B cell (primary cell): ENCODE measurements around the gene FER.

Source experiments
- EZH2 ChIP-seq: IDR thresholded peaks from 2 replicates; pipeline ENCODE4 v1.6.1; 2012; ENCODE audit warnings: borderline replicate concordance, low read depth, mild to moderate bottlenecking, moderate library complexity, low read length; ENCODE audit not compliant: insufficient read depth, poor library complexity, severe bottlenecking
- TF ChIP-seq, protein P1 (sequence below): fragments of 200-600 bp; IDR thresholded peaks from one replicate; pipeline ENCODE4 v1.8.0; 2022; ENCODE audit warnings: antibody characterized with exemption, mild to moderate bottlenecking

DNA sequence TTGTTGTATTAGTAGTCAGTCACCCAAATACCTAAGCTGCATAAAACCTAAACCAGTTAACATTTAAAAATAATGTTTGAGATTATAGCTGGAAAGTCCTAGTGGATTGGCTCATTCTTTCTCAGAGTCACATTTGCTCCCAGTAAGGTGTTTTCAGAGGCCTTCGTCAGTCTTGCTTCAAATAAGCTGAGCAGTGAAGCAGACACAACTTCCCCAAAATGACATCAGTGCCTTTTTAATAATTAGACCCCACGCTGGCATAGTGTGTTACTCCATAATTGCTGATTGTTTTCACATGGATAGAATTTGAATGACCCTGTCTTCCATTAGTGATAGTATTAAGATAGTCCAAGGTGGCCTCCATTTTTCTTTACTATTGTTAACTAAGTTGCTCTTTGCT, 416.3 kb downstream of the FER start:
- TF ChIP-seq, protein P1, sequence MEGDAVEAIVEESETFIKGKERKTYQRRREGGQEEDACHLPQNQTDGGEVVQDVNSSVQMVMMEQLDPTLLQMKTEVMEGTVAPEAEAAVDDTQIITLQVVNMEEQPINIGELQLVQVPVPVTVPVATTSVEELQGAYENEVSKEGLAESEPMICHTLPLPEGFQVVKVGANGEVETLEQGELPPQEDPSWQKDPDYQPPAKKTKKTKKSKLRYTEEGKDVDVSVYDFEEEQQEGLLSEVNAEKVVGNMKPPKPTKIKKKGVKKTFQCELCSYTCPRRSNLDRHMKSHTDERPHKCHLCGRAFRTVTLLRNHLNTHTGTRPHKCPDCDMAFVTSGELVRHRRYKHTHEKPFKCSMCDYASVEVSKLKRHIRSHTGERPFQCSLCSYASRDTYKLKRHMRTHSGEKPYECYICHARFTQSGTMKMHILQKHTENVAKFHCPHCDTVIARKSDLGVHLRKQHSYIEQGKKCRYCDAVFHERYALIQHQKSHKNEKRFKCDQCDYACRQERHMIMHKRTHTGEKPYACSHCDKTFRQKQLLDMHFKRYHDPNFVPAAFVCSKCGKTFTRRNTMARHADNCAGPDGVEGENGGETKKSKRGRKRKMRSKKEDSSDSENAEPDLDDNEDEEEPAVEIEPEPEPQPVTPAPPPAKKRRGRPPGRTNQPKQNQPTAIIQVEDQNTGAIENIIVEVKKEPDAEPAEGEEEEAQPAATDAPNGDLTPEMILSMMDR = no peak
- TF ChIP-seq EZH2 = no peak
